OCI-LY1 (cell line): ENCODE measurements around the gene DES.

ENCODE experiments used
- CTCF ChIP-seq: fragments of 200-600 bp; sonication (generic), shearing (Covaris generic); IDR thresholded peaks from 2 replicates; pipeline ENCODE4 v1.5.1; 2017; ENCODE audit warnings: mild to moderate bottlenecking, antibody characterized with exemption, low read length, moderate library complexity, mixed read lengths
- EZH2 ChIP-seq: fragments of 200-600 bp; sonication (generic), shearing (Covaris generic); IDR thresholded peaks from 2 replicates; pipeline ENCODE4 v1.8.0; 2017; ENCODE audit warnings: borderline replicate concordance, mixed run types, mild to moderate bottlenecking, antibody characterized with exemption, low read length, moderate library complexity, mixed read lengths

- TF ChIP-seq CTCF (no peak), EZH2 (no peak)
Measured at GRCh38 chr2:219418155-219419011, at the start of gene DES.
